H9 (cell line): Measurements from ENCODE around the gene TRIM7. TPM values are rescaled to one million over a fixed set of nuclear protein-coding genes. Genes with fewer than 3 reads are reported as not detected.

Source experiments
- DNase-seq: peaks from one replicate; pipeline ENCODE4 v3.0.0-alpha.2; 2017
- H2AFZ ChIP-seq: one replicate; pipeline ENCODE4 v1.6.1; 2013; ENCODE audit warnings: mild to moderate bottlenecking, low read length, control low read depth, moderate library complexity
- H2AK5ac ChIP-seq: 2 replicates; pipeline ENCODE4 v1.6.1; 2013; ENCODE audit warnings: low read length, control low read depth, mixed read lengths; ENCODE audit not compliant: insufficient read length
- H2BK120ac ChIP-seq: one replicate; pipeline ENCODE4 v1.6.1; 2013; ENCODE audit warnings: low read depth, mild to moderate bottlenecking, low read length, control low read depth, inconsistent platforms; ENCODE audit not compliant: poor library complexity, severe bottlenecking
- H2BK12ac ChIP-seq: 2 replicates; pipeline ENCODE4 v1.6.1; 2013; ENCODE audit warnings: low read length, control low read depth, mixed read lengths, low read depth; ENCODE audit not compliant: insufficient read length
- H2BK15ac ChIP-seq: 2 replicates; pipeline ENCODE4 v1.6.1; 2013; ENCODE audit warnings: low read depth, low read length, control low read depth
- H2BK20ac ChIP-seq: one replicate; pipeline ENCODE4 v1.6.1; 2013; ENCODE audit warnings: low read depth, mild to moderate bottlenecking, low read length, control low read depth, inconsistent platforms; ENCODE audit not compliant: poor library complexity, severe bottlenecking
- H2BK5ac ChIP-seq: 2 replicates; pipeline ENCODE4 v1.6.1; 2013; ENCODE audit warnings: low read length, control low read depth, mixed read lengths; ENCODE audit not compliant: insufficient read length
- H3K14ac ChIP-seq: 2 replicates; pipeline ENCODE4 v1.6.1; 2013; ENCODE audit warnings: low read length, control low read depth; ENCODE audit not compliant: insufficient read depth
- H3K18ac ChIP-seq: 2 replicates; pipeline ENCODE4 v1.6.1; 2013; ENCODE audit warnings: low read depth, mild to moderate bottlenecking, mixed read lengths, low read length, control low read depth; ENCODE audit not compliant: insufficient read length
- H3K23ac ChIP-seq: 2 replicates; pipeline ENCODE4 v1.6.1; 2013; ENCODE audit warnings: low read length, control low read depth, mixed read lengths, low read depth; ENCODE audit not compliant: insufficient read length
- H3K23me2 ChIP-seq: 2 replicates; pipeline ENCODE4 v1.6.1; 2013; ENCODE audit warnings: low read depth, mild to moderate bottlenecking, mixed read lengths, low read length, control low read depth; ENCODE audit not compliant: insufficient read length, poor library complexity, severe bottlenecking
- H3K27ac ChIP-seq: 2 replicates; pipeline ENCODE4 v1.5.1; 2013; ENCODE audit warnings: low read length, control low read depth, mixed read lengths, low read depth; ENCODE audit not compliant: insufficient read length
- H3K27me3 ChIP-seq: 2 replicates; pipeline ENCODE4 v1.6.1; 2013; ENCODE audit warnings: low read length, control low read depth, inconsistent platforms; ENCODE audit not compliant: insufficient read depth
- H3K4ac ChIP-seq: 2 replicates; pipeline ENCODE4 v1.6.1; 2013; ENCODE audit warnings: low read depth, mild to moderate bottlenecking, control low read depth, inconsistent platforms, low read length, moderate library complexity
- H3K4me1 ChIP-seq: 2 replicates; pipeline ENCODE4 v1.6.1; 2013; ENCODE audit warnings: low read length, control low read depth, inconsistent platforms; ENCODE audit not compliant: insufficient read depth
- H3K4me2 ChIP-seq: 2 replicates; pipeline ENCODE4 v1.6.1; 2013; ENCODE audit warnings: low read length, control low read depth, mixed read lengths; ENCODE audit not compliant: insufficient read length, insufficient read depth
- H3K56ac ChIP-seq: 2 replicates; pipeline ENCODE4 v1.6.1; 2013; ENCODE audit warnings: low read depth, mild to moderate bottlenecking, mixed read lengths, low read length, control low read depth; ENCODE audit not compliant: insufficient read length
- H3K79me1 ChIP-seq: 2 replicates; pipeline ENCODE4 v1.6.1; 2013; ENCODE audit warnings: low read depth, mild to moderate bottlenecking, moderate library complexity, low read length, control low read depth, inconsistent platforms; ENCODE audit not compliant: insufficient read depth, poor library complexity, severe bottlenecking
- H3K79me2 ChIP-seq: 2 replicates; pipeline ENCODE4 v1.6.1; 2013; ENCODE audit warnings: low read length, control low read depth, inconsistent platforms; ENCODE audit not compliant: insufficient read depth
- H3K9ac ChIP-seq: 2 replicates; pipeline ENCODE4 v1.6.1; 2013; ENCODE audit warnings: low read length, control low read depth, mixed read lengths; ENCODE audit not compliant: insufficient read length; ENCODE audit errors: extremely low read depth
- H3K9me3 ChIP-seq: one replicate; pipeline ENCODE4 v1.6.1; 2013; ENCODE audit warnings: low read depth, low read length, inconsistent platforms; ENCODE audit not compliant: control insufficient read depth
- H3T11ph ChIP-seq: one replicate; pipeline ENCODE4 v1.6.1; 2013; ENCODE audit warnings: mild to moderate bottlenecking, low read length, control low read depth, inconsistent platforms
- H4K20me1 ChIP-seq: one replicate; pipeline ENCODE4 v1.6.1; 2013; ENCODE audit not compliant: control insufficient read depth, insufficient read length, insufficient read depth
- H4K5ac ChIP-seq: 2 replicates; pipeline ENCODE4 v1.6.1; 2013; ENCODE audit warnings: low read depth, mild to moderate bottlenecking, mixed read lengths, low read length, control low read depth; ENCODE audit not compliant: insufficient read length
- H4K8ac ChIP-seq: replicated peaks from 2 replicates; pipeline ENCODE4 v1.6.1; 2013; ENCODE audit warnings: low read length, control low read depth, mixed read lengths, low read depth; ENCODE audit not compliant: insufficient read length
- H4K91ac ChIP-seq: 2 replicates; pipeline ENCODE4 v1.6.1; 2013; ENCODE audit warnings: low read depth, mild to moderate bottlenecking, moderate library complexity, mixed read lengths, low read length, control low read depth; ENCODE audit not compliant: insufficient read length
- H3K27ac Mint-ChIP-seq, 3 experiments: 2 replicates in 2 of 3; 3 replicates in 1 of 3; pipeline ENCODE4 v1.8.0; 2020 to 2021; ENCODE audit warnings: mixed read lengths in 3 of 3, mild to moderate bottlenecking in 1 of 3, moderate library complexity in 1 of 3
- H3K27me3 Mint-ChIP-seq: 2 replicates; pipeline ENCODE4 v1.8.0; 2021; ENCODE audit warnings: low read depth, mild to moderate bottlenecking, moderate library complexity, mixed read lengths
- H3K36me3 Mint-ChIP-seq, 3 experiments: 2 replicates in 2 of 3; 3 replicates in 1 of 3; pipeline ENCODE4 v1.8.0; 2020 to 2021; ENCODE audit warnings: low read depth in 3 of 3, mixed read lengths in 3 of 3; ENCODE audit not compliant: insufficient read depth in 1 of 3
- H3K4me1 Mint-ChIP-seq, 2 experiments: 2 replicates each; pipeline ENCODE4 v1.8.0; 2020; ENCODE audit warnings: mixed read lengths in 2 of 2
- H3K4me3 Mint-ChIP-seq, 2 experiments: 2 replicates in 1 of 2; 3 replicates in 1 of 2; pipeline ENCODE4 v1.8.0; 2020 to 2021; ENCODE audit warnings: mild to moderate bottlenecking in 2 of 2, mixed read lengths in 2 of 2, moderate library complexity in 1 of 2
- H3K9me3 Mint-ChIP-seq, 2 experiments: 2 replicates in 1 of 2; 3 replicates in 1 of 2; pipeline ENCODE4 v1.8.0; 2020; ENCODE audit warnings: mild to moderate bottlenecking in 2 of 2, mixed read lengths in 2 of 2, moderate library complexity in 1 of 2
- WGBS: extraction: QIAGEN DNeasy Blood & Tissue Kit; methylation state at CpG from one replicate; pipeline ENCODE4 v1.1.7; 2013; ENCODE audit warnings: missing lambda C conversion rate, low lambda C conversion rate, mixed read lengths; ENCODE audit not compliant: insufficient read length; ENCODE audit errors: extremely low coverage; 5-methylcytosine and 5-hydroxymethylcytosine counted together
- total RNA-seq: library from RNA; stranded (reverse); gene quantifications from 2 replicates; pipeline ENCODE4 v1.2.1, GENCODE V29; 2021
- TF ChIP-seq, protein P1 (sequence below): fragments of 200-600 bp; sonication (generic); conservative IDR thresholded peaks from 3 replicates; pipeline ENCODE4 v1.8.0; 2021; ENCODE audit warnings: antibody characterized with exemption, mild to moderate bottlenecking

TRIM7 gene
- total RNA-seq, 1 experiment from 2014 or later = not detected

DNA sequence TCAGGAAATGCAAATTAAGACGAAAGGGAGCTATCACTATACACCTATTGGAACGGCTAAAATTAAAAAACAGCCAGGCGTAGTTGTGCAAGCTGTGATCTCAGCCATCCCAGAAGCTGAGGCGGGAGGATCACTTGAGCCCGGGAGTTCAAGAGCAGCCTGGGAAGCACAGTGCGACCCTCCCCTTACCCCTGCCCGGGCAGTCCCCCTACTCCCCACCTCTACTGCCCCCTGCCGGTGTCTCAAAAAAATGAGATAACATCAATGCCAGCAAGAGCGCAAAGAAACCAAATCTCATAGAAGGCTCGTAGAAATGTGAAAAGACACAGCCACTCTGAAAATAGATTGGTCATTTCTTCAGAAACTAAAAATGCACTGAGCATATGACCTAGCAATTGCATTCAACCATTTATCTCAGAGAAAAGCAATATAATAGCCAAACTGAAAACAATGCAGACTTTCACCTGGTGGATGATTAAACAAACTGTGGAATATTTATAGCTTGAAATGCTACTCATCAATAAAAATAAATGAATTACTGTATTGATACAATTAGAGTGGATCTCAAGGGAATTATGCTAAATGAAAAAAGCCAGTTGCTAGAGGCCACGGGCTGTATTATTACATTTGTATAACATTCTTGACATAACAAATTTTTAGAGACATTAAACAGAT is 37.0 kb downstream of the TRIM7 start:
- no peaks in the 10 kb centered on the region; a peak in 1 of 7 replicates for H3K36me3 Mint-ChIP-seq
- Histone ChIP-seq H3K23me2 (peaks cover 21% of the 10 kb centered on the region), H2BK20ac (no peak overlapping the region), H4K8ac (no peak overlapping the region), H3K79me2 (no peaks in the 10 kb centered on the region), H3K9me3 (no peaks in the 10 kb centered on the region), H3K4me1 (peaks cover 3% of the 10 kb centered on the region; the same call in 1 of the 2 replicates), H2BK12ac (no peak overlapping the region), H2AK5ac (no peak overlapping the region), H3K79me1 (no peaks in the 10 kb centered on the region), H3K18ac (no peak overlapping the region), H4K20me1 (no peaks in the 10 kb centered on the region), H2BK15ac (no peak overlapping the region), H3K14ac (no peak overlapping the region), H3K56ac (no peak overlapping the region), H2BK5ac (no peak overlapping the region), H3K23ac (no peak overlapping the region), H3T11ph (no peak overlapping the region), H3K9ac (no peak overlapping the region), H3K27ac (no peak overlapping the region), H2AFZ (no peak overlapping the region), H3K4me2 (peak overlapping the region; percentile 89), H2BK120ac (no peak overlapping the region), H3K4ac (no peak overlapping the region), H4K91ac (no peak overlapping the region), H3K27me3 (peaks cover 10% of the 10 kb centered on the region), H4K5ac (no peak overlapping the region)
- H3K4me3 Mint-ChIP-seq = peak overlapping the region; percentile 69 to 93
- peaks cover 61% of the 10 kb centered on the region for H3K27me3 Mint-ChIP-seq
- H3K4me1 Mint-ChIP-seq = peaks cover 34 to 41% of the 10 kb centered on the region in 2 experiments
- no peaks in the 10 kb centered on the region; a peak in 1 of 5 replicates for H3K9me3 Mint-ChIP-seq
- TF ChIP-seq, protein P1, sequence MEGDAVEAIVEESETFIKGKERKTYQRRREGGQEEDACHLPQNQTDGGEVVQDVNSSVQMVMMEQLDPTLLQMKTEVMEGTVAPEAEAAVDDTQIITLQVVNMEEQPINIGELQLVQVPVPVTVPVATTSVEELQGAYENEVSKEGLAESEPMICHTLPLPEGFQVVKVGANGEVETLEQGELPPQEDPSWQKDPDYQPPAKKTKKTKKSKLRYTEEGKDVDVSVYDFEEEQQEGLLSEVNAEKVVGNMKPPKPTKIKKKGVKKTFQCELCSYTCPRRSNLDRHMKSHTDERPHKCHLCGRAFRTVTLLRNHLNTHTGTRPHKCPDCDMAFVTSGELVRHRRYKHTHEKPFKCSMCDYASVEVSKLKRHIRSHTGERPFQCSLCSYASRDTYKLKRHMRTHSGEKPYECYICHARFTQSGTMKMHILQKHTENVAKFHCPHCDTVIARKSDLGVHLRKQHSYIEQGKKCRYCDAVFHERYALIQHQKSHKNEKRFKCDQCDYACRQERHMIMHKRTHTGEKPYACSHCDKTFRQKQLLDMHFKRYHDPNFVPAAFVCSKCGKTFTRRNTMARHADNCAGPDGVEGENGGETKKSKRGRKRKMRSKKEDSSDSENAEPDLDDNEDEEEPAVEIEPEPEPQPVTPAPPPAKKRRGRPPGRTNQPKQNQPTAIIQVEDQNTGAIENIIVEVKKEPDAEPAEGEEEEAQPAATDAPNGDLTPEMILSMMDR = peak; percentile 79
- no CpG with 5 or more reads among the region's 11 CpGs for WGBS
- peak; percentile 91 for DNase-seq
- no peak overlapping the region for H3K27ac Mint-ChIP-seq
